Muscle of leg (tissue), 11 donors: ENCODE measurements around the gene FOXL3. TPM values are rescaled to one million over a fixed set of nuclear protein-coding genes. Genes with fewer than 3 reads are reported as not detected.

ENCODE experiments used
- DNase-seq: peaks from one replicate; pipeline ENCODE4 v3.0.0; 2013
- H3K27ac ChIP-seq: one replicate; pipeline ENCODE4 v1.5.1; 2013; ENCODE audit warnings: mild to moderate bottlenecking, low read length, control low read depth
- H3K27me3 ChIP-seq: one replicate; pipeline ENCODE4 v1.6.1; 2013; ENCODE audit warnings: low read length; ENCODE audit not compliant: control insufficient read depth, insufficient read depth
- H3K36me3 ChIP-seq: one replicate; pipeline ENCODE4 v1.6.1; 2013; ENCODE audit warnings: low read length; ENCODE audit not compliant: control insufficient read depth, insufficient read depth
- H3K4me1 ChIP-seq: one replicate; pipeline ENCODE4 v1.6.1; 2013; ENCODE audit warnings: low read length; ENCODE audit not compliant: control insufficient read depth, insufficient read depth
- H3K4me3 ChIP-seq: one replicate; pipeline ENCODE4 v1.5.1; 2013; ENCODE audit warnings: low read length, control low read depth
- H3K9me3 ChIP-seq: replicated peaks from 2 replicates; pipeline ENCODE4 v1.6.1; 2013; ENCODE audit warnings: low read depth, low read length; ENCODE audit not compliant: control insufficient read depth
- WGBS: methylation state at CpG from one replicate; pipeline ENCODE4 v1.1.5; 2013; ENCODE audit warnings: missing lambda C conversion rate; ENCODE audit not compliant: insufficient coverage; 5-methylcytosine and 5-hydroxymethylcytosine counted together
- polyA plus RNA-seq, 8 donors: library from polyadenylated mRNA; unstranded; fragments of 120-200 nt; gene quantifications; one replicate each; pipeline versions ENCODE4 v1.2.1 to v1.2.3, GENCODE V29; 2013; ENCODE audit warnings: inconsistent platforms in 1 of 8, low replicate concordance in 1 of 8; ENCODE audit not compliant: insufficient read length in 8 of 8, insufficient read depth in 1 of 8
- total RNA-seq: library from RNA; stranded (reverse); fragments of 120-200 nt; gene quantifications from one replicate; pipeline ENCODE4 v1.2.4, GENCODE V29; 2013

Gene FOXL3
- total and polyA plus RNA-seq, 9 donors, result not detected

GRCh38 chr7:338295-339061 is 48.5 kb downstream of the FOXL3 start:
- Histone ChIP-seq H3K4me3 (no peak overlapping the region), H3K4me1 (peaks cover 33% of the 10 kb centered on the region), H3K27me3 (peaks cover 9% of the 10 kb centered on the region), H3K36me3 (no peaks in the 10 kb centered on the region), H3K9me3 (no peaks in the 10 kb centered on the region), H3K27ac (no peak overlapping the region)
- DNase-seq, result no peak
- 89% methylated on average over 29 of the region's 31 CpGs for WGBS

- WGBS, result 73% methylated on average over 3 of the region's 3 CpGs
- Histone ChIP-seq H3K4me1 (peaks cover 29% of the 10 kb centered on the region), H3K9me3 (no peaks in the 10 kb centered on the region), H3K4me3 (no peak overlapping the region), H3K27me3 (peaks cover 9% of the 10 kb centered on the region), H3K27ac (no peak overlapping the region), H3K36me3 (no peaks in the 10 kb centered on the region)
- no peak for DNase-seq
These were observed 49.0 kb downstream of the FOXL3 start for GRCh38 chr7:339062-339342.

- DNase-seq, result no peak
- H3K27me3 ChIP-seq, result peaks cover 9% of the 10 kb centered on the region
- 73% methylated on average over 7 of the region's 7 CpGs for WGBS
These were observed 49.7 kb downstream of the FOXL3 start for GRCh38 chr7:339696-340095.

GRCh38 chr7:340200-340937 is 50.4 kb downstream of the FOXL3 start:
- H3K4me1 ChIP-seq, result peaks cover 29% of the 10 kb centered on the region
- H3K9me3 ChIP-seq, result no peaks in the 10 kb centered on the region
- no peak overlapping the region for H3K4me3 ChIP-seq
- H3K27ac ChIP-seq, result no peak overlapping the region
- DNase-seq, result no peak
- 66% methylated on average over 31 of the region's 31 CpGs for WGBS
- peaks cover 9% of the 10 kb centered on the region for H3K27me3 ChIP-seq
- H3K36me3 ChIP-seq, result no peaks in the 10 kb centered on the region

More at GRCh38 chr7:339696-340095, 49.7 kb downstream of the FOXL3 start:
- Histone ChIP-seq H3K27ac (no peak overlapping the region), H3K36me3 (no peaks in the 10 kb centered on the region), H3K9me3 (no peaks in the 10 kb centered on the region), H3K4me1 (peaks cover 29% of the 10 kb centered on the region), H3K4me3 (no peak overlapping the region)

Other genes with a start within 250 kb of the FOXL3 start
- 24.0 TPM for gene FAM20C, start 97.6 kb upstream of the FOXL3 start, total RNA-seq
- gene FAM20C, start 97.6 kb upstream of the FOXL3 start, polyA plus RNA-seq, result 10 to 100 TPM; 28.5 to 43.0 (median 39.4) TPM
- 26.1 TPM for gene PDGFA, start 229.7 kb downstream of the FOXL3 start, total RNA-seq
- gene PDGFA, start 229.7 kb downstream of the FOXL3 start, polyA plus RNA-seq, result 10 to 100 TPM; 31.2 to 51.6 (median 41.9) TPM